Nephron (organoid): ENCODE results near the gene PRPF8.

Experiments used
- H3K27ac Mint-ChIP-seq, 3 experiments: 2 replicates each; pipeline ENCODE4 v1.8.0; 2020; ENCODE audit warnings: mixed read lengths in 3 of 3, mild to moderate bottlenecking in 2 of 3, moderate library complexity in 1 of 3
- H3K27me3 Mint-ChIP-seq: 2 replicates; pipeline ENCODE4 v1.8.0; 2021; ENCODE audit warnings: low read depth, mild to moderate bottlenecking, moderate library complexity, mixed read lengths
- H3K36me3 Mint-ChIP-seq: 2 replicates; pipeline ENCODE4 v1.8.0; 2020; ENCODE audit warnings: low read depth, mixed read lengths
- H3K4me1 Mint-ChIP-seq: 2 replicates; pipeline ENCODE4 v1.8.0; 2020; ENCODE audit warnings: mixed read lengths
- H3K4me3 Mint-ChIP-seq, 3 experiments: 2 replicates each; pipeline ENCODE4 v1.8.0; 2020; ENCODE audit warnings: mild to moderate bottlenecking in 3 of 3, mixed read lengths in 3 of 3, moderate library complexity in 2 of 3
- H3K9me3 Mint-ChIP-seq: 2 replicates; pipeline ENCODE4 v1.8.0; 2020; ENCODE audit warnings: mixed read lengths
- CTCF ChIP-seq, 3 experiments: fragments of 200-600 bp; sonication (generic); IDR thresholded peaks; one replicate each; pipeline ENCODE4 v1.5.0; 2021; ENCODE audit warnings: antibody characterized with exemption in 3 of 3; ENCODE audit not compliant: unreplicated experiment in 3 of 3

PRPF8 gene

GRCh38 chr17:1718362-1719165 is 33.9 kb upstream of the PRPF8 start:
- H3K9me3 Mint-ChIP-seq: no peaks in the 10 kb centered on the region
- peaks cover 30% of the 10 kb centered on the region for H3K4me1 Mint-ChIP-seq
- no peaks in the 10 kb centered on the region for H3K27me3 Mint-ChIP-seq
- peak overlapping the region; percentile 88 to 98 (median 94) for H3K4me3 Mint-ChIP-seq
- TF ChIP-seq CTCF (IDR thresholded peaks at IDR 0.05; ENCODE audit: unreplicated experiment in 3 of 3): no peak
- peak overlapping the region; percentile 62 to 100 (median 97) for H3K27ac Mint-ChIP-seq
- peaks cover 3% of the 10 kb centered on the region for H3K36me3 Mint-ChIP-seq

- peaks cover 5% of the 10 kb centered on the region for H3K36me3 Mint-ChIP-seq
- TF ChIP-seq CTCF (IDR thresholded peaks at IDR 0.05; ENCODE audit: unreplicated experiment in 3 of 3): no peak
- H3K9me3 Mint-ChIP-seq: no peaks in the 10 kb centered on the region
- no peaks in the 10 kb centered on the region for H3K27me3 Mint-ChIP-seq
- H3K4me3 Mint-ChIP-seq: peak overlapping the region; percentile 88 to 98 (median 94)
- H3K27ac Mint-ChIP-seq: peak overlapping the region; percentile 97 to 100 (median 100)
- peaks cover 41% of the 10 kb centered on the region for H3K4me1 Mint-ChIP-seq
These were observed 32.4 kb upstream of the PRPF8 start for GRCh38 chr17:1716912-1717695.

- H3K4me1 Mint-ChIP-seq: peaks cover 49% of the 10 kb centered on the region
- H3K4me3 Mint-ChIP-seq: peak overlapping the region; percentile 88 to 98 (median 94)
- H3K27ac Mint-ChIP-seq: peak overlapping the region; percentile 97 to 100 (median 100)
- peaks cover 8% of the 10 kb centered on the region for H3K36me3 Mint-ChIP-seq
- no peaks in the 10 kb centered on the region for H3K27me3 Mint-ChIP-seq
- no peak for TF ChIP-seq CTCF (IDR thresholded peaks at IDR 0.05; ENCODE audit: unreplicated experiment in 3 of 3)
- H3K9me3 Mint-ChIP-seq: no peaks in the 10 kb centered on the region
These were observed 31.6 kb upstream of the PRPF8 start for GRCh38 chr17:1716076-1716911.

GRCh38 chr17:1715803-1716075 is 31.1 kb upstream of the PRPF8 start:
- Mint-ChIP-seq H3K36me3 (peaks cover 8% of the 10 kb centered on the region), H3K9me3 (no peaks in the 10 kb centered on the region), H3K4me1 (peaks cover 52% of the 10 kb centered on the region), H3K4me3 (peak overlapping the region; percentile 88 to 98 (median 94)), H3K27me3 (no peaks in the 10 kb centered on the region), H3K27ac (peak overlapping the region in 2 of 3 experiments; percentile 100)
- no peak for TF ChIP-seq CTCF (IDR thresholded peaks at IDR 0.05; ENCODE audit: unreplicated experiment in 3 of 3)

- H3K4me3 Mint-ChIP-seq: peak overlapping the region; percentile 90 to 98 (median 94)
- H3K27me3 Mint-ChIP-seq: no peaks in the 10 kb centered on the region
- no peaks in the 10 kb centered on the region for H3K9me3 Mint-ChIP-seq
- H3K4me1 Mint-ChIP-seq: peaks cover 51% of the 10 kb centered on the region
- H3K27ac Mint-ChIP-seq: peak overlapping the region; percentile 94 to 95 (median 95)
- TF ChIP-seq CTCF (IDR thresholded peaks at IDR 0.05; ENCODE audit: unreplicated experiment in 3 of 3): no peak
- H3K36me3 Mint-ChIP-seq: peaks cover 8% of the 10 kb centered on the region
These were observed 30.5 kb upstream of the PRPF8 start for GRCh38 chr17:1714980-1715802.
